Globus pallidus (tissue), 1 donor: ENCODE data around the gene IGDCC3.

Source experiments
- DNase-seq: peaks from one replicate; pipeline ENCODE4 v3.0.0-alpha.2; 2015; ENCODE audit warnings: low spot score

The IGDCC3 gene

GRCh38 chr15:65289261-65289854 is 88.4 kb downstream of the IGDCC3 start:
- no peak for DNase-seq

- DNase-seq = no peak
Measured at GRCh38 chr15:65287520-65287855, 90.3 kb downstream of the IGDCC3 start.

DNA sequence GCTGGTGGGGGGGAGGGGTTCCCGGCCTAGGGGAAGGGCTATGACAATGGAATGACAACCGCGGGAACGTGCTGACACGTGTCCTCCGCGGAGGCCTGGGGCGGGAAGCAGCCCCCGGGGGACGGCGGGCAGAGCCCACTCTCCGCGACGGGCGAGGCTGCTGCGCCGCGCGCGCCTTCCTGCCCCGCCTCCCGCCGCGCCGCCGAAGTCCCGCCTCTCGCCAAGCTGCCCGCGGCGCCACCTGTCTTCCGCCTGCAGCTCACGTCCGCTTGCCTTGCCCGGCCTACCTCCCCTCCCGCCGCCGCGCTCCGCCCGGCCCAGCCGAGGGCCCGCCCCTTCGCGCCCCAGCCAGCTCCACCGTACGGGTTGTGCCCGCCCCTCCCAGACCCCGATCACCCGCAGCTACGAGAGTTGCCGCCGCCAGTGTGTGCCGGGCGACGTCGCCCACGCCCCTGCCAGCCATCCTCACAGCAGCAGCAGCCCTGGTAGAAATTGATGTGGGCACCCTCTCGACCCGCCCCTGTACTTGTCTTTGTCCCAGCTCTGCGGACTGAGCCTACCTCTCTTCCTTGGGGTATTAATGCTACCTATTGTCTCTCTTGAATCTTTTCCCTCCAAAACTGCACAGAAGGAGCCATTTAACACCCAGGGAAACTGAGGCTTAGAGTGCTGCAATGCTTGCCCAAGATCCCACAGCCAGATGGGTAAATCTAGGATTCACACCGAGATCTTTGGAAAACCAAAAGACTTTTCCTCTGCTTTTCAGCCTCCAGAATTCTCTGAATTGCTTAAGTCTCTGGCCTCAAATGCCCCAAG is 90.9 kb downstream of the IGDCC3 start, which contains the start of gene PARP16:
Gene PARP16, minus strand, starts transcription at position 180 of the 816 bp plus-strand sequence. CDS start 457 bp downstream, outside the sequence.
- DNase-seq = peak; percentile 89

DNA sequence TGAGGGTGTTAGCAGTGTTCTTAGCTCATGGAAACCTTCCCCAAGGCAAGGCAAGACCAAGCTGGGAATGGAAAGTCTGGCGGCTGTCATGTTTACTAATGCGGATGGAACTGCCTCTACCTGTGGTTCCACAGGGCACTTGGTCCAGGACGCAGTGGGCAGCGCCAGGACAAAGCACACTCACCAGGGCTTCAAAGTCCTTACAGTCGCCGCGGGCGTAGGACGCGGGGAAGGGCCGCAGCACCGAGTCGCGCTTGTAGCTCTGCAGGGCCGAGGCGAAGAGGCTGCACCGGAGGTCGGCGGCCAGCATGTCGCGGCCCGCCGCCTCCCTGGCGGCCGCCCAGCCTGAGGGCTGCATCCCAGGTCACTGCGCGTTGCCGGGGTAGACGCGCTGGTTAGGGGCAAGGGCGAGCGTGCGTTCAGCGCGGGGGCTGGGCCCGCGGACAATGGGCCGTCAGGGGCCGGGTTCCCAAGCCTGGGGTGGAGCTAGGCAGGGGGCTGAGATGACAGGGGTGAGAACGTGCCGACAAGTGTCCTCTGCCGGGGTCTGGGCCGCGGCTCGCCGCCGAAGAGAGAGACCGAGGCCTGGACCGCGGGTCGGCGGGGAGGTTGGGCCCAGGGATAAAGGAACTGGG is 91.6 kb downstream of the IGDCC3 start:
- peak; percentile 45 for DNase-seq

- DNase-seq = no peak
Measured at GRCh38 chr15:65285291-65286068, 92.3 kb downstream of the IGDCC3 start.

- DNase-seq = no peak
Measured at GRCh38 chr15:65278480-65278879, 99.3 kb downstream of the IGDCC3 start.
